Pancreas (tissue), 10 donors: ENCODE measurements around the gene ZNF133. TPM values are rescaled to one million over a fixed set of nuclear protein-coding genes. Genes with fewer than 3 reads are reported as not detected.

Experiments
- ATAC-seq, 4 donors: fragments of 200-7000 bp; cut with Tn5 transposase; one replicate each; pipeline versions ENCODE4 v1.8.0 to v1.9.1; 2020; ENCODE audit warnings: mild to moderate bottlenecking in 4 of 4, moderate library complexity in 4 of 4
- DNase-seq, 6 donors: peaks; one replicate each; pipeline ENCODE4 v3.0.0-alpha.2; 2020
- FAIRE-seq: peaks from 2 replicates; lab custom pipeline; 2012; peaks lifted over from hg19 to GRCh38; lab: Jason Lieb, UNC
- H3K27ac ChIP-seq, 4 donors: fragments of 200-600 bp; sonication (generic); 1 replicate in 3 of 4; 2 replicates in 1 of 4; pipeline versions ENCODE4 v1.5.0 to v1.8.0; 2020
- H3K27me3 ChIP-seq, 4 donors: fragments of 200-600 bp; one replicate each; pipeline ENCODE4 v1.8.0; 2021
- H3K36me3 ChIP-seq, 3 donors: fragments of 200-600 bp; sonication (generic) in 1 of 3; one replicate each; pipeline versions ENCODE4 v1.5.0 to v1.8.0; 2020 to 2021
- H3K4me1 ChIP-seq, 3 donors: fragments of 200-600 bp; one replicate each; pipeline ENCODE4 v1.8.0; 2021
- H3K4me3 ChIP-seq, 4 donors: fragments of 200-600 bp; sonication (generic) in 2 of 4; one replicate each; pipeline versions ENCODE4 v1.5.0 to v1.8.0; 2020 to 2021
- H3K9me3 ChIP-seq, 4 donors: fragments of 200-600 bp; one replicate each; pipeline ENCODE4 v1.8.0; 2021
- CTCF ChIP-seq, 4 donors: fragments of 200-600 bp; sonication (generic) in 3 of 4; IDR thresholded peaks; one replicate each; pipeline versions ENCODE4 v1.5.0 to v1.8.0; 2021; ENCODE audit warnings: antibody characterized with exemption in 4 of 4
- WGBS, 2 donors: extraction: QIAGEN DNeasy Blood & Tissue Kit; methylation state at CpG; one replicate each; pipeline ENCODE4 v1.1.7; 2013; 5-methylcytosine and 5-hydroxymethylcytosine counted together
- intact Hi-C, 3 donors: fragments of 100-400 bp; cut with DNase I; formaldehyde crosslinking; loops; one replicate each; pipeline versions ENCODE4 v1.11.1 to v1.14.2; 2022
- polyA plus RNA-seq, 2 donors: library from polyadenylated mRNA; stranded (reverse); fragments of 200-250 nt; gene quantifications; one replicate each; pipeline ENCODE4 v1.2.3, GENCODE V29; 2013
- total RNA-seq, 6 donors: library from RNA; stranded (reverse); fragmentation: NEBNext Ultra II Directional in 4 of 6; extraction: Animal tissue kit (Norgen Biotek cat#: 25700) in 4 of 6; gene quantifications; one replicate each; pipeline versions ENCODE4 v1.2.1 to v1.2.4, GENCODE V29; 2021 to 2023
- donor health status: healthy with polysubstance abuse.
- donor health status: DM: no; HTN: no; CAD: no; lungs with moderate emphysema.
- donor health status: DM: no; HTN: no; CAD: no.
- donor health status: control.
- donor health status: control.
- donor health status: Bipolar disorder and iron deficiency.
- donor health status: DM: yes; HTN: yes; CAD: no.
- donor health status: DM: no; HTN: no; CAD: no.
- donor health status: DM: no; HTN: no; CAD: no.
- donor health status: DM: yes; HTN: yes; CAD: no.

Gene ZNF133
- total and polyA plus RNA-seq, 8 donors: 6.0 to 29.2 (median 6.8) TPM

DNA sequence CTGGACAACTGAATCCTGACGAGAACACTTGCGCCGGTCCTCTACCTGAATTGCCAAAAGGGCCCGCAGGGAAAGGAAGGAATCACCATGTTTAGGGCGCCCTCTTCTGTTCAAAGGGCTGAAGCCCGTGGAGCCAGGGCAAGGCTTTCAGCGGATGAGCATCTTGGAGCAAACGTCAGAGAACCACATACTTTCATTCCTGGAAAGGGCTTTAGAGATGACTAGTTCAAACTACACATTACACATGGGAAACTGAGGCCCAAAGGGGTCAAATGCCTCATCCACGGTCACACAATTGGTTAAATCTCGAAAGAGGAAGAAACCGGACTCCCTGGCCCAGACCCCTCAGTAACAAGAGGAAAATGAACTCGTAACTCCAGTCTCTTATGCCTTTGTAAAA is 11.5 kb upstream of the ZNF133 start:
- DNase-seq: peak; percentile 48 to 79 (median 67)
- H3K36me3 ChIP-seq: no peaks in the 10 kb centered on the region
- no peaks in the 10 kb centered on the region for H3K9me3 ChIP-seq
- no peak for FAIRE-seq
- peaks cover 0 to 10% (median 5%) of the 10 kb centered on the region in 4 donors for H3K27me3 ChIP-seq
- no peak overlapping the region for H3K27ac ChIP-seq
- intact Hi-C loops: loop anchor here in 1 of 3 donors (10.0 kb wide), 1 partner anchor 772 kb away; no protein-coding TSS in a partner anchor
- 10 to 13% methylated on average over 12 of the region's 12 CpGs for WGBS, 2 donors
- no peaks in the 10 kb centered on the region for H3K4me1 ChIP-seq
- peak; percentile 84 to 99 (median 96) for ATAC-seq
- no peak overlapping the region for H3K4me3 ChIP-seq
- peak in 3 of 4 donors; percentile 51 to 63 (median 63) for TF ChIP-seq CTCF (IDR thresholded peaks at IDR 0.05)

DNA sequence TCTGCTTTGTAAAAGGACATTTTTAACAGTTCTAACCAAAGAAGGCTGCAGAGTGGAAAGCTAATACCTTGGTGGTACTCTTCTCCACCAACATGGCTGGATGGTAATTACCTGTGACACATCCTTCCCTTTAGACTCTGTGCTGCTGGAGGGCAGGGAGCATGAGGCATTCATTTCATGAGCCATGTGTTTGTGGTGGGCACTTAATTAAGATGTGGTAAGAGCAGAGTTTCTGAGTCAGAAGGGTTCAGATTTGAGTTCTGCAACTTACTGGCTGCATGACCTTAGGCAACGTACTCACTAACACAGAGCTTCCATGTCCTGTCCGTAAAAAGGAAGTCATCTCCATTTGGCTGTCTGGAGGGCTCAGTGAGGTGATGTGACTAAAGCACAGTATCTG is 9.1 kb upstream of the ZNF133 start:
- Histone ChIP-seq H3K27ac (no peak overlapping the region), H3K9me3 (no peaks in the 10 kb centered on the region), H3K27me3 (peaks cover 0 to 10% (median 5%) of the 10 kb centered on the region in 4 donors), H3K4me1 (no peaks in the 10 kb centered on the region), H3K4me3 (no peak overlapping the region), H3K36me3 (no peaks in the 10 kb centered on the region)
- WGBS, 2 donors: 61 to 68% methylated on average over 2 of the region's 2 CpGs
- intact Hi-C loops: loop anchor here in 1 of 3 donors (10.0 kb wide), 1 partner anchor 774 kb away; no protein-coding TSS in a partner anchor
- no peak for DNase-seq
- no peak for ATAC-seq
- FAIRE-seq: no peak
- TF ChIP-seq CTCF (IDR thresholded peaks at IDR 0.05): no peak

GRCh38 chr20:18284805-18285533 is 3.4 kb upstream of the ZNF133 start:
- no peak for TF ChIP-seq CTCF (IDR thresholded peaks at IDR 0.05)
- ATAC-seq (no peak), DNase-seq (no peak), FAIRE-seq (no peak)
- Histone ChIP-seq H3K27ac (no peak overlapping the region), H3K9me3 (no peaks in the 10 kb centered on the region), H3K4me3 (no peak overlapping the region), H3K4me1 (no peaks in the 10 kb centered on the region), H3K27me3 (peaks cover 0 to 10% (median 3%) of the 10 kb centered on the region in 4 donors), H3K36me3 (no peaks in the 10 kb centered on the region)
- intact Hi-C loops: loop anchor here in 1 of 3 donors (10.0 kb wide), 1 partner anchor 780 kb away; no protein-coding TSS in a partner anchor
- 72 to 80% methylated on average over 3 of the region's 3 CpGs for WGBS, 2 donors

DNA sequence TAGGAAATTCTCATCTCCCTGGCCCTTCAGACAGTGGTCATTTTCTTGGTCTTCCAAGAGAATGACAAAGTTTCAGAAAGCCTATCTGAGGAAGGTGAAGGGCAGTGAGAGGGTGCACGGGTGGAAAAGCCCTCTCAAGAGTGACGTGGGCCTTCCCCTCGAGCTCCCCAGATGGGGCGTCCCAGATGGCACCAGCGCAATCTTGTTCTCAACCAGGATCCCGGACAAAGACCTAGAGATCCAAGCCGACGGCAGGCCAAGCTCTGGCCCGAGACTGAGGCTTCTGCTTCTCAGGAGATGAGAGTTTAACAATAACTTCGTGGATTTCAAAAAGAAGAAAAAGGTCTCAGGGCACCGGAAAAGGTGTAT is 797 bp upstream of the ZNF133 start:
- ATAC-seq (peak; percentile 0 to 5 (median 2)), FAIRE-seq (no peak), DNase-seq (no peak)
- H3K27ac ChIP-seq: peak overlapping the region; percentile 87 to 94 (median 90)
- H3K27me3 ChIP-seq: no peaks in the 10 kb centered on the region
- no peaks in the 10 kb centered on the region for H3K9me3 ChIP-seq
- TF ChIP-seq CTCF (IDR thresholded peaks at IDR 0.05): no peak
- intact Hi-C loops: loop anchor here in 1 of 3 donors (10.0 kb wide), 1 partner anchor 783 kb away; no protein-coding TSS in a partner anchor
- no peaks in the 10 kb centered on the region for H3K4me1 ChIP-seq
- H3K4me3 ChIP-seq: peak overlapping the region; percentile 58 to 78 (median 76)
- WGBS, 2 donors: 4 to 7% methylated on average over 11 of the region's 11 CpGs
- H3K36me3 ChIP-seq: no peaks in the 10 kb centered on the region
